Activated naive CD4-positive, alpha-beta T cell treated with anti-CD3 and anti-CD28 coated beads, Interleukin-2, amount 50 U/mL, for 24 hours (primary cell): ENCODE data around the gene KIF5A.

Experiments
- H3K27ac Mint-ChIP-seq: one replicate; pipeline ENCODE4 v1.8.0; 2021; ENCODE audit warnings: mild to moderate bottlenecking, mixed read lengths
- H3K27me3 Mint-ChIP-seq: one replicate; pipeline ENCODE4 v1.8.0; 2021; ENCODE audit warnings: mixed read lengths
- H3K36me3 Mint-ChIP-seq: one replicate; pipeline ENCODE4 v1.8.0; 2021; ENCODE audit warnings: mixed read lengths
- H3K4me1 Mint-ChIP-seq: one replicate; pipeline ENCODE4 v1.8.0; 2021; ENCODE audit warnings: mixed read lengths
- H3K4me3 Mint-ChIP-seq: one replicate; pipeline ENCODE4 v1.8.0; 2021; ENCODE audit warnings: mild to moderate bottlenecking, mixed read lengths
- H3K9me3 Mint-ChIP-seq: one replicate; pipeline ENCODE4 v1.8.0; 2021; ENCODE audit warnings: mixed read lengths

The KIF5A gene

DNA sequence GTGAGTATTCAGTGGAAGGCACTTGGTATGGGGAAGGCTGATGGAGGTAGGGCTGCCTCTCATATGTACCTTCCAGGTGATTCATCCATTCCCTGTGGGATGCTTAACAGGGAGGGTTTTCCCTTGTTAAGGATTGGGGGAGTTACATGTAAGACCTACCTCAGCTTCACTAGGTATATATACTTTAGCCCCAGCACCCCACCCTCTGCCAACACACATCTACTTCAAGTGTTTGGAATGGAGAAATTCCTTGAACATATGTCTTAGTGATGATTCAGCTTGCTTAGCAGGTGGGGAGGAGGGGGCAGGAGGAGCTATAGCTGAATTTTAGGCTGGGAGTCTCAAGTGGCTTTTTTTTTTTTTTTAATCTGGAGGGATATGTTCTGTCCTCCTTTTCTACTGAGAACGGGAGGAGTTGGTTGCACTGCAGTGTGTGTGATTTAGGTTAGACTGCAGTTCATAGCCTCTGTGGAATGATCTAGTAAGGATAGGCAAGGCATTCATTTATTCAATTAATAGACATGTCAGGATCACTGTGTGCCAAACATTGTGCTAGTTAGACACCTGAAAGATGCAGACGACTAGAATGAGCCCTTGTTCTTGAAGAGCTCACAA lies 42.8 kb downstream of the KIF5A start:
- Mint-ChIP-seq H3K9me3 (no peaks in the 10 kb centered on the region), H3K4me1 (peaks cover 25% of the 10 kb centered on the region), H3K27ac (no peak overlapping the region), H3K27me3 (no peaks in the 10 kb centered on the region), H3K36me3 (peaks cover 6% of the 10 kb centered on the region), H3K4me3 (peak overlapping the region; percentile 88)

- Mint-ChIP-seq H3K36me3 (peaks cover 8% of the 10 kb centered on the region), H3K27me3 (no peaks in the 10 kb centered on the region), H3K9me3 (no peaks in the 10 kb centered on the region), H3K27ac (no peak overlapping the region), H3K4me1 (peaks cover 25% of the 10 kb centered on the region), H3K4me3 (no peak overlapping the region)
Observed at GRCh38 chr12:57593187-57593586, 43.3 kb downstream of the KIF5A start.

DNA sequence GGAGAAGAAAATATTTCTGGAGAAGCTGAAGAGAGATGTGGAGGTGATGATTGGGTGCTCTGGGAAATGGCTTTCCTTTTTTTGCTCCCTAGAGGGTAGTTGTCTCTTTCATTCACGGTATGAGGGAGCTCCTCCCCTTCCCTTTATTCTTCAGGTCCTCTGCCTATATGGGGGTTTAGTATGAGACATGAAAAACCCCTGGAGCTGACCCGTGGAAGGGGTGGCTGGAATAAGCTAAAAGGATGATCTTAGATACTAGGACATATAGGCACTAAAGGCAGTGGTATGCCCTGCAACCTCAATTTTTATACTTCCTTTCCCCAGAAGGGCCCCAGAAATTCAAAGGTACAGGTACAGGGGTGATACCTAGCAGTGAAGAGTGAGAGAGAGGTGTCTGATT lies 50.6 kb downstream of the KIF5A start:
- Mint-ChIP-seq H3K27me3 (no peaks in the 10 kb centered on the region), H3K36me3 (peaks cover 17% of the 10 kb centered on the region), H3K27ac (no peak overlapping the region), H3K9me3 (no peaks in the 10 kb centered on the region), H3K4me1 (peaks cover 25% of the 10 kb centered on the region), H3K4me3 (no peak overlapping the region)

DNA sequence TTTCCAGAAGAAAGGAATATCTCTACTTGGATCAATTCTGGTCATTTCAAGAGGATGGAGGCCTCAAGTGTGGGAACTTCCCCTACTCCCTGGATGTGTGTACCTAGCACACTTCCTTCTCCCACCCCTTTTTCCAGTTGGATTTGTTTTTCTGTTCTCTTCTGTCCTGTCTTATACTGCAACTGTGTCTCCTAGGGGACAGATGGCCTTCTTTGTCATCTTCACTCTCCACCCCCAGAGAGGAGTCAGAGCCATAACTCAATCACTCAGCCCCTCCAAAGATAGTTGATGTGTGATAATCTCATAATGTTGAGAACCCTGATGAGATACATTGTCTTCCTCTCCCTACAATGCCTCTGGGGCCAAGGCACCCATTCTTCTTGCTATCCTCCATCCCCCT lies 52.7 kb downstream of the KIF5A start:
- H3K36me3 Mint-ChIP-seq = peaks cover 12% of the 10 kb centered on the region
- no peaks in the 10 kb centered on the region for H3K27me3 Mint-ChIP-seq
- peak overlapping the region; percentile 30 for H3K27ac Mint-ChIP-seq
- H3K9me3 Mint-ChIP-seq = no peaks in the 10 kb centered on the region
- H3K4me3 Mint-ChIP-seq = no peak overlapping the region
- peaks cover 31% of the 10 kb centered on the region for H3K4me1 Mint-ChIP-seq

- H3K36me3 Mint-ChIP-seq = peaks cover 9% of the 10 kb centered on the region
- peak overlapping the region; percentile 85 for H3K4me3 Mint-ChIP-seq
- peak overlapping the region; percentile 88 for H3K27ac Mint-ChIP-seq
- H3K9me3 Mint-ChIP-seq = no peaks in the 10 kb centered on the region
- peaks cover 31% of the 10 kb centered on the region for H3K4me1 Mint-ChIP-seq
- no peaks in the 10 kb centered on the region for H3K27me3 Mint-ChIP-seq
Observed at GRCh38 chr12:57603324-57603723, 53.5 kb downstream of the KIF5A start.

DNA sequence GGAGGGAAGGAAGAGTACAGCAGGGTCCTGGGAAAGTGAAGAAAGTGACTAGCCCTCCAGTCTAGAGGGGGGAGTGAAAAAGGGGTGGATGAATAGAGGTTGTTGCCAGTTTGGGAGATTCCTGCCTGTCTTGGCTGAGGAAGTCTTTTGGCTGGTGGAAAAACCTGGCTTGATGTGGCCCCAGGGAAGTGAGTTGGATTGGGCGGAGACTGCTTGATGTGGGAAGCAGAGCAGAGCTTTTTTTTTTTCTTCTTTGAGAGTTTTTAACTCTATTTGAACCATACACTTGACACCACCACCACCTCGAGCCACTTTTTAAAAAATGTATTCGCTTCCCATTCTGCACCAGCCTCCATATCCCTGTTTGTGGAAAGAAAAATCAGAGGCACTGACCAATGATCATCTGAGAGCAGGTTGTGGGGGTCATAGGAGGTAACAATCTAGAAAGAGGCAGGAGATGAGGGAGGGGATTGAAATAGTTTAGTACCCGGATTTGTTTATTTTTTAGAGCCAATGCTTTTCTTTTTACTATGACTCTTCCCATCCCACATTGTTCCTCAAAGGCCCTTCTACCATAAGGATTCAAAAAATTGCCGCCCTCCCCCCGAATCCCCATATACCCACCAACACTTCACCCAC lies 54.1 kb downstream of the KIF5A start:
- Mint-ChIP-seq H3K9me3 (no peaks in the 10 kb centered on the region), H3K4me3 (peak overlapping the region; percentile 85), H3K27ac (peak overlapping the region; percentile 88), H3K4me1 (peaks cover 31% of the 10 kb centered on the region), H3K27me3 (no peaks in the 10 kb centered on the region), H3K36me3 (peaks cover 11% of the 10 kb centered on the region)

- H3K4me3 Mint-ChIP-seq = peak within 1 kb of the TSS; percentile 85
- peaks cover 31% of the 10 kb centered on the region for H3K4me1 Mint-ChIP-seq
- peaks cover 11% of the 10 kb centered on the region for H3K36me3 Mint-ChIP-seq
- peak within 1 kb of the TSS; percentile 88 for H3K27ac Mint-ChIP-seq
- no peaks in the 10 kb centered on the region for H3K27me3 Mint-ChIP-seq
- H3K9me3 Mint-ChIP-seq = no peaks in the 10 kb centered on the region
Observed at GRCh38 chr12:57604454-57604991, 54.7 kb downstream of the KIF5A start, which contains the start of gene DTX3. Gene DTX3 (plus strand): TSS chr12:57604824. CDS start chr12:57606518, 1,694 bp downstream.

- no peaks in the 10 kb centered on the region for H3K27me3 Mint-ChIP-seq
- H3K4me1 Mint-ChIP-seq = peaks cover 31% of the 10 kb centered on the region
Observed at GRCh38 chr12:57604992-57605810, 55.4 kb downstream of the KIF5A start.

GRCh38 chr12:57605811-57606311 lies 56.0 kb downstream of the KIF5A start:
- H3K27me3 Mint-ChIP-seq = peaks cover 1% of the 10 kb centered on the region
- H3K9me3 Mint-ChIP-seq = no peaks in the 10 kb centered on the region
- H3K4me1 Mint-ChIP-seq = peaks cover 35% of the 10 kb centered on the region
- peaks cover 10% of the 10 kb centered on the region for H3K36me3 Mint-ChIP-seq
- peak overlapping the region; percentile 85 for H3K4me3 Mint-ChIP-seq
- no peak overlapping the region for H3K27ac Mint-ChIP-seq

More at GRCh38 chr12:57604992-57605810, 55.4 kb downstream of the KIF5A start:
- no peaks in the 10 kb centered on the region for H3K9me3 Mint-ChIP-seq
- H3K4me3 Mint-ChIP-seq = peak overlapping the region; percentile 85
- H3K27ac Mint-ChIP-seq = peak overlapping the region; percentile 66
- peaks cover 10% of the 10 kb centered on the region for H3K36me3 Mint-ChIP-seq

GRCh38 chr12:57606399-57606798 lies 56.6 kb downstream of the KIF5A start:
- Mint-ChIP-seq H3K4me3 (no peak overlapping the region), H3K27me3 (peaks cover 1% of the 10 kb centered on the region), H3K9me3 (no peaks in the 10 kb centered on the region), H3K36me3 (peaks cover 10% of the 10 kb centered on the region), H3K4me1 (peaks cover 35% of the 10 kb centered on the region), H3K27ac (no peak overlapping the region)

DNA sequence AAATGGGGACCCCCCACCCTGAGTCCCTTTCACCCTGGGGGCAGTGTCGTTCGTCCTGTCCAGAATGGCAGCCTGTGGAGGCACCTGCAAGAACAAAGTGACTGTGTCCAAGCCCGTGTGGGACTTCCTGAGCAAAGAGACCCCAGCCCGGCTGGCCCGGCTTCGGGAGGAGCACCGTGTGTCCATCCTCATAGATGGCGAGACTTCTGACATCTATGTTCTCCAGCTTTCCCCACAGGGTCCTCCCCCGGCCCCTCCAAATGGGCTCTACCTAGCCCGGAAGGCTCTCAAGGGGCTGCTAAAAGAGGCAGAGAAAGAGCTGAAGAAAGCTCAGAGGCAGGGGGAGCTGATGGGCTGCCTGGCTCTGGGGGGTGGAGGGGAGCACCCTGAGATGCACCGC lies 57.0 kb downstream of the KIF5A start:
- Mint-ChIP-seq H3K27me3 (peaks cover 1% of the 10 kb centered on the region), H3K4me1 (peaks cover 35% of the 10 kb centered on the region), H3K4me3 (no peak overlapping the region), H3K36me3 (peaks cover 6% of the 10 kb centered on the region), H3K27ac (no peak overlapping the region), H3K9me3 (no peaks in the 10 kb centered on the region)

- Mint-ChIP-seq H3K27ac (peak overlapping the region; percentile 31), H3K9me3 (no peaks in the 10 kb centered on the region), H3K4me3 (no peak overlapping the region), H3K36me3 (peaks cover 2% of the 10 kb centered on the region), H3K27me3 (peaks cover 1% of the 10 kb centered on the region), H3K4me1 (peaks cover 29% of the 10 kb centered on the region)
Observed at GRCh38 chr12:57607958-57608663, 58.3 kb downstream of the KIF5A start.

DNA sequence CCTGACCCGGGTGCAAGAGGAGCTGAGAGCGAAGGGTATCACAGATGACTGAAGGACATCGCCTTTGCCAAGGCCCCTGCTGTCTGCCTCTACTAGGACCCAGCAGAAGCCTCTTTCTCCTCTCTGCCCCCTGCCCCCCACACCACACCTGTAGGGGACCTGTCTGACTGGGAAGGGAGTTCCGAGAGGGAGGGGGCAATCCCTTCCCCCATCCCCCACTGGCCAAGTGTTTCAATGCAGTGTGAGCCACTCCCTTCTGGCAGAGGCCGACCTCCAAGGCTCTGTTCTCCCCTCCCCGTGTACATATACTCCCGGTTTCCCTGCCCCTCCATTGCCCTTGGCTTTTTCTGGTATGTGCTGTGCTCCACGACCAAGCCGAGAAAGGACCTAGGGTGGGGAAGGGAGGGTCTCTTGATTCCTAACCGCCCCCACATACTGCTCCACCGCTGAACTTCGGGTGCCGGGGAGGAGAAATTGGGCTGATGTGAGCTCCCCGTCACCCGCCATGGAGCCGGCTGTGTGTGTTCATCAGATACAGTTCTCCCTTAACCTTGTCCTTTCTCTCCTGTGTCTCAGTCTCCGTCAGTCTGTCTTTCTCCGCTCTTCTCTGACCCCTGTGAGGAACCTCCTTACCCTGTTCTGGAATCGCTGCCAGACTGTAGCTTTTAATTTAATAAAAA lies 59.4 kb downstream of the KIF5A start:
- Mint-ChIP-seq H3K36me3 (peaks cover 2% of the 10 kb centered on the region), H3K9me3 (no peaks in the 10 kb centered on the region), H3K27me3 (peaks cover 1% of the 10 kb centered on the region), H3K4me1 (peaks cover 18% of the 10 kb centered on the region), H3K27ac (no peak overlapping the region), H3K4me3 (no peak overlapping the region)

DNA sequence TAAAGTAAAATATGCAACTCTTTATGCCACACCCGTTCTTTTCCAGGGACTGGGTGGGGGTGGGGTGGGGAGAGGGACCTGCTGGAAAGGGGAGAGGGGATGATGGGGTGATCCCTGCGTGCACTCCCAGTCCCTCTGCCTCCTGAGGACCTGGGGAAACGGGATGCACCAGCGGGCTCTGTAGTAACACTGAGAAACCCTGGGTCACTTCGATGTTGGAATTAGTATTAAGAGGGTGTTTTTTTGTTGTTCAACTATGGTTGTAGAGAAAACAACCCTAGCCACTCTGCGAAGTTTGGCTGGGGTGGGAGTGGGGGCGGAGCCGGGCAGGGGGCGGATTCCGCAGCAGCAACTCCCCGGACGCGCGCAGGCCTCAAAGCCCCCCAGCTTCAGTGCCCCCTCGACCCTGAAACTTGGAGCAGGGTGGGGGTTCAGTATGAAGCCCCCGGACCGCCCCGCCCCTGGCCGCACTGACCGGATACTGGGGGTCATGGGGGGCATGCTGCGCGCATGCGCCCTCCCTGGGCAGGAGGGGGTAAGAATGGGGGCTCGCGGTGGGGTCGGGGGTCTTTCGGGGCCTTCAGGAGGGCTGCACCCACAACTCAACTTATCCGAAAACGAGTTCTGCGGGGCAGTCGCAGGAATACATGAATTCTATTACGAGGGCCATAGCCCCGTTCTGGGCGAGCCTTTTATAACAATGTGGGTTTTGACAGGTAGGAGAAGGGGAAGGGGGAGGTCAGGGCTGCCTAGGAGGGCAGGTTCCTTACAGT lies 60.1 kb downstream of the KIF5A start:
- peaks cover 1% of the 10 kb centered on the region for H3K27me3 Mint-ChIP-seq

More for the DNA sequence above, 60.1 kb downstream of the KIF5A start:
- H3K9me3 Mint-ChIP-seq = no peaks in the 10 kb centered on the region
- H3K27ac Mint-ChIP-seq = no peak overlapping the region
- peak overlapping the region; percentile 79 for H3K4me3 Mint-ChIP-seq
- peaks cover 14% of the 10 kb centered on the region for H3K4me1 Mint-ChIP-seq
- peaks cover 2% of the 10 kb centered on the region for H3K36me3 Mint-ChIP-seq
